ENCODE measurements around the gene CCDC177. TPM values are rescaled to one million over a fixed set of nuclear protein-coding genes. Genes with fewer than 3 reads are reported as not detected.

CCDC177 gene
- total RNA-seq, 3 donors from 2014 or later (not counting 1 experiment from before 2014, with no cell fraction given) = not detected

- Mint-ChIP-seq H3K27ac (no peak overlapping the region), H3K27me3 (ENCODE audit: low read depth in 2 of 2) (peaks cover 30 to 54% of the 10 kb centered on the region in 2 donors), H3K9me3 (no peaks in the 10 kb centered on the region), H3K4me1 (no peaks in the 10 kb centered on the region), H3K36me3 (no peaks in the 10 kb centered on the region), H3K4me3 (no peak overlapping the region)
- Histone ChIP-seq H3K4me3 (ENCODE audit: low read length) (no peak overlapping the region), H3K36me3 (ENCODE audit: control insufficient read depth, insufficient read depth, low read length) (no peaks in the 10 kb centered on the region), H3K27me3 (ENCODE audit: control insufficient read depth, insufficient read depth, low read length) (no peaks in the 10 kb centered on the region), H3K27ac (ENCODE audit: low read length) (no peak overlapping the region), H3K9me3 (ENCODE audit: control insufficient read depth, insufficient read depth, low read length) (no peaks in the 10 kb centered on the region), H3K4me1 (ENCODE audit: control insufficient read depth, insufficient read depth, low read length) (no peaks in the 10 kb centered on the region)
- ATAC-seq (no peak), DNase-seq (no peak)
- intact Hi-C loops (cut with micrococcal nuclease) = no loop called here
- no peak for TF ChIP-seq CTCF (IDR thresholded peaks at IDR 0.05)
Measured at GRCh38 chr14:69561893-69562292, 12.8 kb downstream of the CCDC177 start.

GRCh38 chr14:69560826-69561225 is 13.8 kb downstream of the CCDC177 start:
- DNase-seq (no peak), ATAC-seq (no peak)
- peaks cover 23 to 44% of the 10 kb centered on the region in 2 donors for H3K27me3 Mint-ChIP-seq (ENCODE audit: low read depth in 2 of 2)
- intact Hi-C loops (cut with micrococcal nuclease) = no loop called here
- H3K4me3 Mint-ChIP-seq = no peak overlapping the region
- H3K36me3 Mint-ChIP-seq = no peaks in the 10 kb centered on the region
- no peaks in the 10 kb centered on the region for H3K9me3 ChIP-seq (ENCODE audit: control insufficient read depth, insufficient read depth, low read length)
- H3K36me3 ChIP-seq (ENCODE audit: control insufficient read depth, insufficient read depth, low read length) = no peaks in the 10 kb centered on the region
- H3K9me3 Mint-ChIP-seq = no peaks in the 10 kb centered on the region
- H3K27ac ChIP-seq (ENCODE audit: low read length) = no peak overlapping the region
- no peaks in the 10 kb centered on the region for H3K4me1 ChIP-seq (ENCODE audit: control insufficient read depth, insufficient read depth, low read length)
- no peaks in the 10 kb centered on the region for H3K27me3 ChIP-seq (ENCODE audit: control insufficient read depth, insufficient read depth, low read length)
- WGBS (ENCODE audit: insufficient coverage) = 88% methylated on average over 7 of the region's 7 CpGs
- no peak overlapping the region for H3K27ac Mint-ChIP-seq
- no peak for TF ChIP-seq CTCF (IDR thresholded peaks at IDR 0.05)
- no peaks in the 10 kb centered on the region for H3K4me1 Mint-ChIP-seq
- H3K4me3 ChIP-seq (ENCODE audit: low read length) = no peak overlapping the region

- no peaks in the 10 kb centered on the region for H3K9me3 Mint-ChIP-seq
- no peaks in the 10 kb centered on the region for H3K27me3 ChIP-seq (ENCODE audit: control insufficient read depth, insufficient read depth, low read length)
- H3K4me3 Mint-ChIP-seq = no peak overlapping the region
- H3K27me3 Mint-ChIP-seq (ENCODE audit: low read depth in 2 of 2) = peaks cover 19 to 31% of the 10 kb centered on the region in 2 donors
- H3K4me1 ChIP-seq (ENCODE audit: control insufficient read depth, insufficient read depth, low read length) = no peaks in the 10 kb centered on the region
- H3K27ac Mint-ChIP-seq = no peak overlapping the region
- no peak overlapping the region for H3K27ac ChIP-seq (ENCODE audit: low read length)
- no peaks in the 10 kb centered on the region for H3K36me3 ChIP-seq (ENCODE audit: control insufficient read depth, insufficient read depth, low read length)
- intact Hi-C loops (cut with micrococcal nuclease) = no loop called here
- H3K4me3 ChIP-seq (ENCODE audit: low read length) = no peak overlapping the region
- DNase-seq = no peak
- no peak for TF ChIP-seq CTCF (IDR thresholded peaks at IDR 0.05)
- ATAC-seq = no peak
- WGBS (ENCODE audit: insufficient coverage) = 51% methylated on average over 6 of the region's 6 CpGs
- no peaks in the 10 kb centered on the region for H3K9me3 ChIP-seq (ENCODE audit: control insufficient read depth, insufficient read depth, low read length)
- no peaks in the 10 kb centered on the region for H3K36me3 Mint-ChIP-seq
- no peaks in the 10 kb centered on the region for H3K4me1 Mint-ChIP-seq
Measured at GRCh38 chr14:69559581-69560011, 15.1 kb downstream of the CCDC177 start.

GRCh38 chr14:69558774-69559173 is 15.9 kb downstream of the CCDC177 start:
- H3K36me3 ChIP-seq (ENCODE audit: control insufficient read depth, insufficient read depth, low read length) = no peaks in the 10 kb centered on the region
- no peak overlapping the region for H3K4me3 ChIP-seq (ENCODE audit: low read length)
- no peak for TF ChIP-seq CTCF (IDR thresholded peaks at IDR 0.05)
- H3K27me3 Mint-ChIP-seq (ENCODE audit: low read depth in 2 of 2) = peaks cover 22 to 33% of the 10 kb centered on the region in 2 donors
- no peak overlapping the region for H3K27ac Mint-ChIP-seq
- H3K9me3 Mint-ChIP-seq = no peaks in the 10 kb centered on the region
- H3K27ac ChIP-seq (ENCODE audit: low read length) = no peak overlapping the region
- H3K27me3 ChIP-seq (ENCODE audit: control insufficient read depth, insufficient read depth, low read length) = no peaks in the 10 kb centered on the region
- no peaks in the 10 kb centered on the region for H3K4me1 Mint-ChIP-seq
- H3K9me3 ChIP-seq (ENCODE audit: control insufficient read depth, insufficient read depth, low read length) = no peaks in the 10 kb centered on the region
- intact Hi-C loops (cut with micrococcal nuclease) = no loop called here
- 88% methylated on average over 4 of the region's 4 CpGs for WGBS (ENCODE audit: insufficient coverage)
- DNase-seq (no peak), ATAC-seq (no peak)
- no peak overlapping the region for H3K4me3 Mint-ChIP-seq
- H3K36me3 Mint-ChIP-seq = no peaks in the 10 kb centered on the region
- no peaks in the 10 kb centered on the region for H3K4me1 ChIP-seq (ENCODE audit: control insufficient read depth, insufficient read depth, low read length)
